ENCODE results near the gene USF3. TPM values are rescaled to one million over a fixed set of nuclear protein-coding genes. Genes with fewer than 3 reads are reported as not detected.
A peak's percentile ranks its signal among the peaks of the same experiment; 100 is the strongest.

USF3 gene
- total RNA-seq, 1 experiment from 2014 or later, result 13.5 TPM

DNA sequence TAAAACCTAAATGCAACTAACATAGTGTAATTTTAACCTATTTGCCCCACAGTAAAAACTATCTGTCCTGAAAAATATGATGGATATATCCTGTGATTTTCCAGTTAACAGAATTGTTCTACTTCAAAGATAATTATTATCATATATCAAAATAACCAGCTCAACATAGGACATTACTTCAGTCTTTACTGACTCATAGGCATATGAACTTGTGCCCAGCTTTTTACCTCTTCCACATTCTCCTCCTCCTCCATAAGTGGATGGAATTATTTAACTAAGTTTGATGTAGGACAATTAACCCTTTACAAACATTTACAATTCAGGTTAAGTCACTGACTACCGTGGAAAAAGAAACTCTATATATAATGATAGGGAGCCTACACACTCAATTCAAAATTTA, 22.9 kb upstream of the USF3 start:
- peaks cover 32 to 51% of the 10 kb centered on the region in 2 experiments for H3K36me3 ChIP-seq (ENCODE audit: control insufficient read depth in 1 of 2, insufficient read depth in 2 of 2, low read length in 2 of 2)

More for the DNA sequence above, 22.9 kb upstream of the USF3 start:
- POLR2A ChIA-PET, result no interaction called here
- Histone ChIP-seq H3K27ac (ENCODE audit: low read depth, low read length) (no peak overlapping the region), H3K9me2 (ENCODE audit: insufficient read depth) (no peaks in the 10 kb centered on the region), H3K4me2 (ENCODE audit: low read length) (no peak overlapping the region), H3K9me3 (ENCODE audit: control insufficient read depth in 1 of 2, insufficient read depth in 1 of 2, low read depth in 1 of 2, low read length in 2 of 2) (no peaks in the 10 kb centered on the region), H3K4me1 (ENCODE audit: control insufficient read depth in 1 of 2, insufficient read depth in 2 of 2, low read length in 2 of 2) (no peaks in the 10 kb centered on the region), H3K27me3 (ENCODE audit: insufficient read depth, low read length) (no peaks in the 10 kb centered on the region), H4K20me1 (ENCODE audit: insufficient read depth) (peaks cover 21% of the 10 kb centered on the region), H2AFZ (ENCODE audit: low read depth, low read length, poor library complexity, severe bottlenecking) (no peak overlapping the region), H3K4me3 (replicated peaks in 1 of 2; ENCODE audit: low read depth in 1 of 2, low read length in 2 of 2) (no peak overlapping the region), H3K79me2 (ENCODE audit: insufficient read depth, low read length) (peaks cover 31% of the 10 kb centered on the region), H3K9ac (ENCODE audit: low read length) (no peak overlapping the region)
- BruUV-seq (replicated peaks), result TSS peak; percentile 13
- no peak for DNase-seq (ENCODE audit: low read depth, low spot score)
- CTCF ChIA-PET, result no interaction called here
- RAD21 ChIA-PET (ENCODE audit: low non-redundant PET in 1 of 2, low total read pairs in 2 of 2, uncharacterized antibody in 2 of 2, unreplicated experiment in 2 of 2), result no interaction called here
- TF ChIP-seq, protein P1, sequence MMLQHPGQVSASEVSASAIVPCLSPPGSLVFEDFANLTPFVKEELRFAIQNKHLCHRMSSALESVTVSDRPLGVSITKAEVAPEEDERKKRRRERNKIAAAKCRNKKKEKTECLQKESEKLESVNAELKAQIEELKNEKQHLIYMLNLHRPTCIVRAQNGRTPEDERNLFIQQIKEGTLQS (IDR thresholded peaks at IDR 0.05), result no peak
- TF ChIP-seq EGR1 (IDR thresholded peaks at IDR 0.05; ENCODE audit: low read depth) (no peak), RAD21 (IDR thresholded peaks at IDR 0.05; ENCODE audit: low read depth) (no peak), YY1 (IDR thresholded peaks at IDR 0.05; ENCODE audit: extremely low read depth, insufficient replicate concordance, low read depth, low read length) (no peak), JUND (IDR thresholded peaks at IDR 0.05) (no peak), EZH2phosphoT487 (IDR thresholded peaks at IDR 0.05; ENCODE audit: borderline replicate concordance) (no peak), ZFX (IDR thresholded peaks at IDR 0.05) (no peak), SRF (IDR thresholded peaks at IDR 0.05; ENCODE audit: low read depth) (no peak), POLR2AphosphoS5 (IDR thresholded peaks at IDR 0.05; ENCODE audit: low read depth, low read length) (no peak), SIN3A (IDR thresholded peaks at IDR 0.05; ENCODE audit: low read depth) (no peak), ZNF274 (IDR thresholded peaks at IDR 0.05; ENCODE audit: low read depth, low read length) (no peak), ELF1 (IDR thresholded peaks at IDR 0.05; ENCODE audit: borderline replicate concordance, low read depth) (no peak), SP1 (IDR thresholded peaks at IDR 0.05; ENCODE audit: low read depth) (no peak), CBX3 (IDR thresholded peaks at IDR 0.05; ENCODE audit: low read depth) (no peak), TCF7L2 (IDR thresholded peaks at IDR 0.05; ENCODE audit: borderline replicate concordance, extremely low read depth, insufficient read depth, insufficient read length) (no peak), FOSL1 (IDR thresholded peaks at IDR 0.05; ENCODE audit: low read depth) (no peak)
- TF ChIP-seq, protein P2, sequence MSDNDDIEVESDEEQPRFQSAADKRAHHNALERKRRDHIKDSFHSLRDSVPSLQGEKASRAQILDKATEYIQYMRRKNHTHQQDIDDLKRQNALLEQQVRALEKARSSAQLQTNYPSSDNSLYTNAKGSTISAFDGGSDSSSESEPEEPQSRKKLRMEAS (IDR thresholded peaks at IDR 0.05), result no peak
- TF ChIP-seq, protein P3, sequence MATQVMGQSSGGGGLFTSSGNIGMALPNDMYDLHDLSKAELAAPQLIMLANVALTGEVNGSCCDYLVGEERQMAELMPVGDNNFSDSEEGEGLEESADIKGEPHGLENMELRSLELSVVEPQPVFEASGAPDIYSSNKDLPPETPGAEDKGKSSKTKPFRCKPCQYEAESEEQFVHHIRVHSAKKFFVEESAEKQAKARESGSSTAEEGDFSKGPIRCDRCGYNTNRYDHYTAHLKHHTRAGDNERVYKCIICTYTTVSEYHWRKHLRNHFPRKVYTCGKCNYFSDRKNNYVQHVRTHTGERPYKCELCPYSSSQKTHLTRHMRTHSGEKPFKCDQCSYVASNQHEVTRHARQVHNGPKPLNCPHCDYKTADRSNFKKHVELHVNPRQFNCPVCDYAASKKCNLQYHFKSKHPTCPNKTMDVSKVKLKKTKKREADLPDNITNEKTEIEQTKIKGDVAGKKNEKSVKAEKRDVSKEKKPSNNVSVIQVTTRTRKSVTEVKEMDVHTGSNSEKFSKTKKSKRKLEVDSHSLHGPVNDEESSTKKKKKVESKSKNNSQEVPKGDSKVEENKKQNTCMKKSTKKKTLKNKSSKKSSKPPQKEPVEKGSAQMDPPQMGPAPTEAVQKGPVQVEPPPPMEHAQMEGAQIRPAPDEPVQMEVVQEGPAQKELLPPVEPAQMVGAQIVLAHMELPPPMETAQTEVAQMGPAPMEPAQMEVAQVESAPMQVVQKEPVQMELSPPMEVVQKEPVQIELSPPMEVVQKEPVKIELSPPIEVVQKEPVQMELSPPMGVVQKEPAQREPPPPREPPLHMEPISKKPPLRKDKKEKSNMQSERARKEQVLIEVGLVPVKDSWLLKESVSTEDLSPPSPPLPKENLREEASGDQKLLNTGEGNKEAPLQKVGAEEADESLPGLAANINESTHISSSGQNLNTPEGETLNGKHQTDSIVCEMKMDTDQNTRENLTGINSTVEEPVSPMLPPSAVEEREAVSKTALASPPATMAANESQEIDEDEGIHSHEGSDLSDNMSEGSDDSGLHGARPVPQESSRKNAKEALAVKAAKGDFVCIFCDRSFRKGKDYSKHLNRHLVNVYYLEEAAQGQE (IDR thresholded peaks at IDR 0.05; ENCODE audit: low read depth), result no peak
- TF ChIP-seq, protein P4, sequence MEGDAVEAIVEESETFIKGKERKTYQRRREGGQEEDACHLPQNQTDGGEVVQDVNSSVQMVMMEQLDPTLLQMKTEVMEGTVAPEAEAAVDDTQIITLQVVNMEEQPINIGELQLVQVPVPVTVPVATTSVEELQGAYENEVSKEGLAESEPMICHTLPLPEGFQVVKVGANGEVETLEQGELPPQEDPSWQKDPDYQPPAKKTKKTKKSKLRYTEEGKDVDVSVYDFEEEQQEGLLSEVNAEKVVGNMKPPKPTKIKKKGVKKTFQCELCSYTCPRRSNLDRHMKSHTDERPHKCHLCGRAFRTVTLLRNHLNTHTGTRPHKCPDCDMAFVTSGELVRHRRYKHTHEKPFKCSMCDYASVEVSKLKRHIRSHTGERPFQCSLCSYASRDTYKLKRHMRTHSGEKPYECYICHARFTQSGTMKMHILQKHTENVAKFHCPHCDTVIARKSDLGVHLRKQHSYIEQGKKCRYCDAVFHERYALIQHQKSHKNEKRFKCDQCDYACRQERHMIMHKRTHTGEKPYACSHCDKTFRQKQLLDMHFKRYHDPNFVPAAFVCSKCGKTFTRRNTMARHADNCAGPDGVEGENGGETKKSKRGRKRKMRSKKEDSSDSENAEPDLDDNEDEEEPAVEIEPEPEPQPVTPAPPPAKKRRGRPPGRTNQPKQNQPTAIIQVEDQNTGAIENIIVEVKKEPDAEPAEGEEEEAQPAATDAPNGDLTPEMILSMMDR (IDR thresholded peaks at IDR 0.05 in 2 of 3, conservative IDR thresholded peaks at IDR 0.05 in 1 of 3; ENCODE audit: borderline replicate concordance in 1 of 3, insufficient read depth in 1 of 3, low read depth in 2 of 3, low read length in 2 of 3), result no peak
- TF ChIP-seq, protein P5, sequence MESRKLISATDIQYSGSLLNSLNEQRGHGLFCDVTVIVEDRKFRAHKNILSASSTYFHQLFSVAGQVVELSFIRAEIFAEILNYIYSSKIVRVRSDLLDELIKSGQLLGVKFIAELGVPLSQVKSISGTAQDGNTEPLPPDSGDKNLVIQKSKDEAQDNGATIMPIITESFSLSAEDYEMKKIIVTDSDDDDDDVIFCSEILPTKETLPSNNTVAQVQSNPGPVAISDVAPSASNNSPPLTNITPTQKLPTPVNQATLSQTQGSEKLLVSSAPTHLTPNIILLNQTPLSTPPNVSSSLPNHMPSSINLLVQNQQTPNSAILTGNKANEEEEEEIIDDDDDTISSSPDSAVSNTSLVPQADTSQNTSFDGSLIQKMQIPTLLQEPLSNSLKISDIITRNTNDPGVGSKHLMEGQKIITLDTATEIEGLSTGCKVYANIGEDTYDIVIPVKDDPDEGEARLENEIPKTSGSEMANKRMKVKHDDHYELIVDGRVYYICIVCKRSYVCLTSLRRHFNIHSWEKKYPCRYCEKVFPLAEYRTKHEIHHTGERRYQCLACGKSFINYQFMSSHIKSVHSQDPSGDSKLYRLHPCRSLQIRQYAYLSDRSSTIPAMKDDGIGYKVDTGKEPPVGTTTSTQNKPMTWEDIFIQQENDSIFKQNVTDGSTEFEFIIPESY (IDR thresholded peaks at IDR 0.05; ENCODE audit: extremely low read depth, insufficient replicate concordance, low read length), result no peak
- ATAC-seq, result no peak
- intact Hi-C loops (cut with micrococcal nuclease), result no loop called here
